ENCODE results near the gene ANKDD1B.

- no peak for TF ChIP-seq CTCF (conservative IDR thresholded peaks at IDR 0.05; ENCODE audit: low read depth in 2 of 2)
- TF ChIP-seq STAT1 (IDR thresholded peaks at IDR 0.05; ENCODE audit: unreplicated experiment): no peak
- no peak for TF ChIP-seq EZH2phosphoT487 (IDR thresholded peaks at IDR 0.05; ENCODE audit: unreplicated experiment)
- TF ChIP-seq EZH2 (IDR thresholded peaks at IDR 0.05; ENCODE audit: low read depth, unreplicated experiment): no peak
- no peak for TF ChIP-seq CREB1 (CRISPR knock-in tag; IDR thresholded peaks at IDR 0.05; ENCODE audit: low read depth)
- no peak for TF ChIP-seq REST (IDR thresholded peaks at IDR 0.05; ENCODE audit: unreplicated experiment)
- TF ChIP-seq POLR2AphosphoS5 (IDR thresholded peaks at IDR 0.05; ENCODE audit: low read depth): no peak
- TF ChIP-seq JUNB (IDR thresholded peaks at IDR 0.05; ENCODE audit: unreplicated experiment): no peak
- no peak for TF ChIP-seq NANOG (IDR thresholded peaks at IDR 0.05; ENCODE audit: borderline replicate concordance)
- no peak for TF ChIP-seq ZNF114 (CRISPR knock-in tag; IDR thresholded peaks at IDR 0.05)
- TF ChIP-seq ETS1 (IDR thresholded peaks at IDR 0.05): no peak
- no peak for TF ChIP-seq ZNF331 (CRISPR knock-in tag; IDR thresholded peaks at IDR 0.05; ENCODE audit: low read depth)
- no peak for TF ChIP-seq ZNF462 (CRISPR knock-in tag; IDR thresholded peaks at IDR 0.05)
Observed at GRCh38 chr5:75627801-75628200, 16.5 kb downstream of the ANKDD1B start.

All from GM23338 (cell line).